HG03280 (cell line): ENCODE results near the gene MTREX.

Experiments
- ATAC-seq: cut with Tn5 transposase; IDR thresholded peaks from one replicate; pipeline ENCODE4 v1.9.1; 2021; ENCODE audit warnings: mild to moderate bottlenecking, moderate library complexity; ENCODE audit not compliant: unreplicated experiment

Gene MTREX

GRCh38 chr5:55426455-55426854 lies 118.7 kb downstream of the MTREX start:
- ATAC-seq: no peak

- ATAC-seq: no peak
Observed at GRCh38 chr5:55427157-55427556, 119.4 kb downstream of the MTREX start.

- no peak for ATAC-seq
Observed at GRCh38 chr5:55429221-55429612, 121.4 kb downstream of the MTREX start.

- no peak for ATAC-seq
Observed at GRCh38 chr5:55429613-55430253, 121.9 kb downstream of the MTREX start.

- no peak for ATAC-seq
Observed at GRCh38 chr5:55432549-55432948, 124.8 kb downstream of the MTREX start.

- ATAC-seq: no peak
Observed at GRCh38 chr5:55437452-55437851, 129.7 kb downstream of the MTREX start.

- no peak for ATAC-seq
Observed at GRCh38 chr5:55437859-55438206, 130.0 kb downstream of the MTREX start.

- no peak for ATAC-seq
Observed at GRCh38 chr5:55438998-55439397, 131.2 kb downstream of the MTREX start.

- no peak for ATAC-seq
Observed at GRCh38 chr5:55440188-55440646, 132.4 kb downstream of the MTREX start.

- no peak for ATAC-seq
Observed at GRCh38 chr5:55441107-55441771, 133.4 kb downstream of the MTREX start.

GRCh38 chr5:55441954-55442353 lies 134.2 kb downstream of the MTREX start:
- no peak for ATAC-seq

- ATAC-seq: no peak
Observed at GRCh38 chr5:55445791-55446190, 138.0 kb downstream of the MTREX start.

- ATAC-seq: no peak
Observed at GRCh38 chr5:55446640-55447351, 139.0 kb downstream of the MTREX start.

- no peak for ATAC-seq
Observed at GRCh38 chr5:55450050-55450765, 142.4 kb downstream of the MTREX start.

- no peak for ATAC-seq
Observed at GRCh38 chr5:55451976-55452375, 144.2 kb downstream of the MTREX start.

GRCh38 chr5:55453211-55453610 lies 145.4 kb downstream of the MTREX start:
- no peak for ATAC-seq

- ATAC-seq: no peak
Observed at GRCh38 chr5:55454282-55454681, 146.5 kb downstream of the MTREX start.

- no peak for ATAC-seq
Observed at GRCh38 chr5:55456216-55456895, 148.6 kb downstream of the MTREX start.

- ATAC-seq: no peak
Observed at GRCh38 chr5:55459572-55459971, 151.8 kb downstream of the MTREX start.

GRCh38 chr5:55463613-55464012 lies 155.8 kb downstream of the MTREX start:
- no peak for ATAC-seq
